Memory B cell (primary cell): ENCODE measurements around the gene ABRAXAS1.
A peak's percentile ranks its signal among the peaks of the same experiment; 100 is the strongest.

ENCODE experiments used
- ATAC-seq: fragments of 150-1000 bp; cut with Tn5 transposase; 2 replicates; pipeline ENCODE4 v1.10.0; 2021; ENCODE audit warnings: low read depth, mild to moderate bottlenecking, moderate library complexity
- DNase-seq, 2 donors: peaks; one replicate each; pipeline ENCODE4 v3.0.0; 2022; ENCODE audit warnings: low spot score in 2 of 2
- H3K27ac Mint-ChIP-seq: one replicate; pipeline ENCODE4 v1.8.0; 2022; ENCODE audit warnings: mild to moderate bottlenecking, moderate library complexity, mixed read lengths
- H3K27me3 Mint-ChIP-seq: one replicate; pipeline ENCODE4 v1.8.0; 2022; ENCODE audit warnings: mixed read lengths
- H3K36me3 Mint-ChIP-seq: one replicate; pipeline ENCODE4 v1.8.0; 2022; ENCODE audit warnings: mild to moderate bottlenecking, mixed read lengths
- H3K4me1 Mint-ChIP-seq: one replicate; pipeline ENCODE4 v1.8.0; 2022; ENCODE audit warnings: mixed read lengths
- H3K4me3 Mint-ChIP-seq: one replicate; pipeline ENCODE4 v1.8.0; 2022; ENCODE audit warnings: mild to moderate bottlenecking, moderate library complexity, mixed read lengths
- H3K9me3 Mint-ChIP-seq: one replicate; pipeline ENCODE4 v1.8.0; 2022; ENCODE audit warnings: mixed read lengths

The ABRAXAS1 gene

GRCh38 chr4:83489711-83490326 is 4.9 kb upstream of the ABRAXAS1 start:
- Mint-ChIP-seq H3K27me3 (no peaks in the 10 kb centered on the region), H3K9me3 (no peaks in the 10 kb centered on the region), H3K27ac (no peak overlapping the region), H3K36me3 (no peaks in the 10 kb centered on the region), H3K4me3 (no peak overlapping the region), H3K4me1 (peaks cover 8% of the 10 kb centered on the region)
- DNase-seq = no peak
- no peak for ATAC-seq

- Mint-ChIP-seq H3K36me3 (no peaks in the 10 kb centered on the region), H3K4me3 (no peak overlapping the region), H3K9me3 (no peaks in the 10 kb centered on the region), H3K27me3 (no peaks in the 10 kb centered on the region), H3K27ac (no peak overlapping the region), H3K4me1 (peaks cover 14% of the 10 kb centered on the region)
- no peak for DNase-seq
- no peak for ATAC-seq
These were observed 1.7 kb upstream of the ABRAXAS1 start for GRCh38 chr4:83486457-83487129.

DNA sequence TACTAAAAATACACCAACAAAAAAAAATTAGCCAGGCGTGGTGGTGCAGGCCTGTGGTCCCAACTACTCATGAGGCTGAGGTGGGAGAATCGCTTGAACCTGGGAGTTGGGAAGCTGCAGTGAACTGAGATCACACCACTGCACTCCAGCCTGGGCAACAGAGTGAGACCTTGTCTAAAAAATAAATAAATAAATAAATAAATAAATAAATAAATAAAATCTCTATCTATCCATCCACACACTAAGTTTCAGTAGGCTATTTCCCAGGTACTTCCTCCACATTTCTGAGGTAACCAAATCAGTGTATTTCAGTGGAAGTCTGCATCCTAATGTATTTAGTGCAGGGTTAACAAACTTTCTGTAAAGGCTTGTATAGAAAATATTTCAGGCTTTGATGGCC is 10.9 kb downstream of the ABRAXAS1 start:
- Mint-ChIP-seq H3K4me3 (no peak overlapping the region), H3K36me3 (peaks cover 10% of the 10 kb centered on the region), H3K9me3 (no peaks in the 10 kb centered on the region), H3K27me3 (no peaks in the 10 kb centered on the region), H3K27ac (no peak overlapping the region), H3K4me1 (no peaks in the 10 kb centered on the region)
- ATAC-seq (no peak), DNase-seq (no peak)

GRCh38 chr4:83473423-83473822 is 11.5 kb downstream of the ABRAXAS1 start:
- Mint-ChIP-seq H3K4me3 (no peak overlapping the region), H3K27ac (no peak overlapping the region), H3K36me3 (peaks cover 10% of the 10 kb centered on the region), H3K27me3 (no peaks in the 10 kb centered on the region), H3K4me1 (no peaks in the 10 kb centered on the region), H3K9me3 (no peaks in the 10 kb centered on the region)
- DNase-seq (no peak), ATAC-seq (no peak)

DNA sequence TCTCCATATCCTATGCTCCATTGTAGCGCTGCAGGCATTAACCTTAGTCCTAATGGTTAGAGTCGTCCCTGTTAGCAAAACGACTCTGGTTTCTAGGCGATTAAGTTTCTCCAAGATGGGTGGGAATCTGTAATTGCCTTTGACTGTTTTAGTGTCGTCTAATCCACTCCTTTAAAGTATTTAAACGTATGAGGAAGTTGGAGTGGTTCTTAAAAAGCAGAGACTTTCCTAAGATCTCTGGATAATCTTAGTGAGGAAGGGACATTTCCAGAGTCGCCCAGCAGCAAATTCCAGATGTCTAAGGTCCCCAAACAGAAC is 28.8 kb downstream of the ABRAXAS1 start:
- DNase-seq (no peak), ATAC-seq (no peak)
- peak overlapping the region; percentile 100 for H3K27ac Mint-ChIP-seq
- H3K9me3 Mint-ChIP-seq = no peaks in the 10 kb centered on the region
- no peaks in the 10 kb centered on the region for H3K27me3 Mint-ChIP-seq
- H3K4me1 Mint-ChIP-seq = peaks cover 19% of the 10 kb centered on the region
- H3K4me3 Mint-ChIP-seq = peak overlapping the region; percentile 94
- H3K36me3 Mint-ChIP-seq = peaks cover 21% of the 10 kb centered on the region

DNA sequence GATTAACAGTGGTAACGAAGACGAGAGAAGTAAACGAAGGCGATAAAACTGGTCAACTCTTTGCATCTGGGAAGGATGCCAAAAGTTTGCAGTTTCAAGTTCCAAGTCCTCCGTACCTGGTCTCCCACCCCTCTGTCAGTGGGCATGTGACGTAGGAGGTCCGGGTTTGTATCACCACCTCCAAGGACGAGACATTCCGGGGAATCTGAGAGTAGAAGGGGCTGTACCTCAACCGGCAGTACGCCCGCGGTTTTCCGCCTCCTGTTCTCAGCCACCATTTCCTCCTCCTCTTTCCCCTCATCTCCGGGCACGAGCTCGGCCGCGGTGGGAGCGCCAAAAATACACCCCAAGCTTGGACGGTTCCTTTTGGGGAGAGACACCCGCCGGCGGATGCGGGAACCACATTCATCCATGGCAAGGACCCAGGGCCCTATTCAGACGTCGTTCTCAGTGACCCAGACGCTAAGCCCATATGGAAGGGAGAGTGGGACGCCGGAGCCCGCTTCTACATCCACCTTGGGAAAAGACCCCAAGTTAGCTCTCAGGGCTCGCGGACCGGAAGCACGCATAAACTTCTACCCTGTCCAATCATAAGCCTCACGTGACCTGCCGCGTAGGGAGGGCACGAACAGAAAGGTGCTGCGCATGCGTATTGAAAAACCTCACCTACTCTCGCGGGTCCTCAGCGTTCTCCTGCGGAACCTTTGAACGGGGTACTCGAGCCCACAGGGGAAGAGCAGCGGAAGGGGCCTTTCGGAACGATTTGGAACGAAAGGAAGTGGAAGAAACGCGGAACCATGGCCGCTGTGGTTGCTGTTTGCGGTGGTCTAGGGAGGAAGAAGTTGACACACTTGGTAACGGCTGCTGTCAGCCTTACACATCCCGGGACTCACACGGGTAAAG is 29.4 kb downstream of the ABRAXAS1 start, which contains the start of the genes HELQ and MRPS18C:
Gene HELQ (minus strand): TSS at position 543 of the 903 bp plus-strand sequence. CDS start 130 bp downstream, at position 413.
Gene MRPS18C (plus strand): TSS at position 778 of the 903 bp plus-strand sequence. CDS start 20 bp downstream, at position 798.
- ATAC-seq = peak; percentile 87
- peaks cover 19% of the 10 kb centered on the region for H3K4me1 Mint-ChIP-seq

GRCh38 chr4:83454686-83455085 is 30.2 kb downstream of the ABRAXAS1 start:
- Mint-ChIP-seq H3K27me3 (no peaks in the 10 kb centered on the region), H3K4me1 (peaks cover 22% of the 10 kb centered on the region), H3K9me3 (no peaks in the 10 kb centered on the region), H3K4me3 (peak overlapping the region; percentile 94), H3K36me3 (peaks cover 23% of the 10 kb centered on the region), H3K27ac (peak overlapping the region; percentile 100)
- DNase-seq = no peak
- no peak for ATAC-seq

More for the DNA sequence above, 29.4 kb downstream of the ABRAXAS1 start, which contains the start of the genes HELQ and MRPS18C:
- peaks cover 22% of the 10 kb centered on the region for H3K36me3 Mint-ChIP-seq
- no peaks in the 10 kb centered on the region for H3K9me3 Mint-ChIP-seq
- peak; percentile 86 to 92 for DNase-seq
- H3K27ac Mint-ChIP-seq = peak within 1 kb of the TSS; percentile 100
- peak within 1 kb of the TSS; percentile 94 for H3K4me3 Mint-ChIP-seq
- H3K27me3 Mint-ChIP-seq = no peaks in the 10 kb centered on the region

DNA sequence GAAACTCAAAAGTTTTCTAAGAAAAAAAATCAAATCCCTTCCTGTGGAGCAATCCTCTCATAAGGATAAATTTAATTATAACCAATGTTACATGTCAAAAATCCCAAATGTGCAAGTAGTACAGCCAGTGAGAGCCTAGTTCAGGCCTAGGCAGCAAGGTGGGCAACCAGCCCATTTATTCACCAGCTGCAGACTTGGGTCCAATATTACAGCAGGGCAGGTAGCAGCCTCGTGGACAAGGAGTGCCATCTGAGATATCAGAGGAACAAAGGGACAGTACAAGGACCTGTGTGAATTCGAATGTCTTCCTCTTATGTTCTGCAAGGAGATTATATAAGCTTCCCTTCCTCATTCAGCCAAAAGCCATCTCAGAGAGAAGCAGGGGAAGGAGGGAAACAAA is 35.9 kb downstream of the ABRAXAS1 start:
- Mint-ChIP-seq H3K4me1 (peaks cover 18% of the 10 kb centered on the region), H3K9me3 (no peaks in the 10 kb centered on the region), H3K27ac (no peak overlapping the region), H3K36me3 (peaks cover 26% of the 10 kb centered on the region), H3K27me3 (no peaks in the 10 kb centered on the region), H3K4me3 (no peak overlapping the region)
- ATAC-seq = no peak
- DNase-seq = no peak

DNA sequence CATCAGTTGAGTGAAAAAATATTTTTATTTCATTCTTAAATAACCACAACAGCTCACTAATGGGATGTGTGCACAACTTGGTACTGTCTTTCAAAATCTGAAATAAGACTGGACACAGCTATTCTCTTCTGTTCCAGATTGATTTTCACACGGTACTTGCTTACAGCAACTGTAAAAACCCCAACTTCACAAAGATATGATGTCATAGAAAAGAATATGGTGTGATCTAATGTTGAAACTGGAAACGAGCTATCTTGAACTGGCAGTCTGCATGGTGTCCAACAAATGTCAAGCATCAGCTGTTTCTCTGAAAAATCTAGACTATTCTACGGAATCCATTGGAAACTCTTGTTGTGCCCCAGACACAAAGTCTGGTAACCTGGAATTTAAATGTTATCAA is 44.0 kb downstream of the ABRAXAS1 start:
- Mint-ChIP-seq H3K9me3 (no peaks in the 10 kb centered on the region), H3K36me3 (peaks cover 27% of the 10 kb centered on the region), H3K27ac (peak overlapping the region; percentile 22), H3K4me3 (no peak overlapping the region), H3K27me3 (no peaks in the 10 kb centered on the region), H3K4me1 (peaks cover 11% of the 10 kb centered on the region)
- DNase-seq (no peak), ATAC-seq (peak; percentile 53)

- Mint-ChIP-seq H3K27ac (peak overlapping the region; percentile 22), H3K4me3 (no peak overlapping the region), H3K27me3 (no peaks in the 10 kb centered on the region), H3K36me3 (peaks cover 28% of the 10 kb centered on the region), H3K9me3 (no peaks in the 10 kb centered on the region), H3K4me1 (peaks cover 11% of the 10 kb centered on the region)
- ATAC-seq (no peak), DNase-seq (no peak)
These were observed 44.6 kb downstream of the ABRAXAS1 start for GRCh38 chr4:83440148-83440814.

DNA sequence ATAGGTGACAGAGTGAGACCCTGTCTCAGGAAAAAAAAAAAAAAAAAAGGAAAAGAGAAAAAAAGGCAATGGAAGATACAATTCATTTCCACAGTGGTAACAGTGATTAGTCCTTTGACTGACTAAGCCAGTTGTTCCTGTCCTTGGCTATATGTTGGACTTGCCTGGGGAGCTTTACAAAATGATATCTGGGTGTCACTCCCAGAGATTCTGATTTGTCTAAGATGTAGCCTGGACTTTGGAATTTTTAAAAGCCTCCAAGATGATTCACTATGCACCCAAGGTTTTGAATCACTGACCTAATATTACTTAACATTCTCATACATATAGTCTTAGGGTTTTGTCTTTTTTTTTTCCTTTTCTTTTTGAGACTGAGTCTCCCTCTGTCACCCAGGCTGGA is 46.2 kb downstream of the ABRAXAS1 start:
- H3K9me3 Mint-ChIP-seq = no peaks in the 10 kb centered on the region
- ATAC-seq (no peak), DNase-seq (no peak)
- H3K4me1 Mint-ChIP-seq = peaks cover 8% of the 10 kb centered on the region
- H3K4me3 Mint-ChIP-seq = no peak overlapping the region
- H3K36me3 Mint-ChIP-seq = peaks cover 24% of the 10 kb centered on the region
- no peaks in the 10 kb centered on the region for H3K27me3 Mint-ChIP-seq
- H3K27ac Mint-ChIP-seq = no peak overlapping the region

GRCh38 chr4:83436680-83437079 is 48.2 kb downstream of the ABRAXAS1 start:
- peaks cover 8% of the 10 kb centered on the region for H3K4me1 Mint-ChIP-seq
- peaks cover 20% of the 10 kb centered on the region for H3K36me3 Mint-ChIP-seq
- DNase-seq (no peak), ATAC-seq (no peak)
- peak overlapping the region; percentile 76 for H3K27ac Mint-ChIP-seq
- H3K9me3 Mint-ChIP-seq = no peaks in the 10 kb centered on the region
- no peak overlapping the region for H3K4me3 Mint-ChIP-seq
- H3K27me3 Mint-ChIP-seq = no peaks in the 10 kb centered on the region

DNA sequence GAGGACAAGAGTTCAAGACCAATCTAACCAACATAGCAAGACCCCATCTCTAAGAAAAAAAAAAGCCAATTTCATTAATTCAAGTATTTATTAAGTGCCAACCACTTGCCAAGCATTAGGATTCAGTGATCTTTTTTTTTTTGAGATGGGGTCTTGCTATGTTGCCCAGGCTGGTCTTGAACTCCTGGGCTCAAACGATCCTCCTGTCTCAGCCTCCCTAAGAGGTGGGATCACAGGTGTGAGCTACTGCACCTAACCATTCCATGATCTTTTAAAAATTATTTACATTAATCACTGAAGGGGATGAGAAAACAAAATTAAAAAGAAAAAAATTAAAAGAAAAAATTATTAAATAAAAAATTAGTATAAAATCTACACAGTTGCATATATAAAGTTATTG is 53.7 kb downstream of the ABRAXAS1 start:
- H3K27ac Mint-ChIP-seq = no peak overlapping the region
- no peaks in the 10 kb centered on the region for H3K27me3 Mint-ChIP-seq
- H3K9me3 Mint-ChIP-seq = no peaks in the 10 kb centered on the region
- no peaks in the 10 kb centered on the region for H3K4me1 Mint-ChIP-seq
- H3K4me3 Mint-ChIP-seq = no peak overlapping the region
- ATAC-seq (no peak), DNase-seq (no peak)
- peaks cover 16% of the 10 kb centered on the region for H3K36me3 Mint-ChIP-seq

- Mint-ChIP-seq H3K36me3 (peaks cover 19% of the 10 kb centered on the region), H3K9me3 (no peaks in the 10 kb centered on the region), H3K27me3 (no peaks in the 10 kb centered on the region), H3K4me1 (no peaks in the 10 kb centered on the region), H3K4me3 (no peak overlapping the region), H3K27ac (no peak overlapping the region)
- no peak for DNase-seq
- no peak for ATAC-seq
These were observed 66.7 kb downstream of the ABRAXAS1 start for GRCh38 chr4:83418211-83418610.
